Hepatocyte (in vitro differentiated cells): ENCODE measurements around the gene LHFPL3.

Source experiments
- CTCF ChIP-seq: fragments of 200-600 bp; sonication (generic); IDR thresholded peaks from 2 replicates; pipeline ENCODE4 v1.5.1; 2016; ENCODE audit warnings: antibody characterized with exemption, mild to moderate bottlenecking; ENCODE audit not compliant: poor library complexity
- EZH2 ChIP-seq: fragments of 200-600 bp; sonication (generic); IDR thresholded peaks from 2 replicates; pipeline ENCODE4 v1.6.1; 2016; ENCODE audit warnings: antibody characterized with exemption, mild to moderate bottlenecking, borderline replicate concordance
- EZH2phosphoT487 ChIP-seq: fragments of 200-600 bp; sonication (generic); IDR thresholded peaks from one replicate; pipeline ENCODE4 v1.6.1; 2018; ENCODE audit warnings: antibody characterized with exemption, mild to moderate bottlenecking, low read depth, moderate library complexity; ENCODE audit not compliant: unreplicated experiment, severe bottlenecking

GRCh38 chr7:104480529-104480928 lies 152.1 kb downstream of the LHFPL3 start:
- TF ChIP-seq CTCF (no peak), EZH2phosphoT487 (no peak), EZH2 (no peak)
